Nephron progenitor cell (in vitro differentiated cells): Measurements from ENCODE around the gene GMPPA.

Source experiments
- DNase-seq: peaks from one replicate; pipeline ENCODE4 v3.0.0; 2021
- H3K27ac Mint-ChIP-seq: 2 replicates; pipeline ENCODE4 v1.8.0; 2021; ENCODE audit warnings: mild to moderate bottlenecking, moderate library complexity, mixed read lengths
- H3K27me3 Mint-ChIP-seq: 2 replicates; pipeline ENCODE4 v1.8.0; 2021; ENCODE audit warnings: mild to moderate bottlenecking, low read depth, mixed read lengths; ENCODE audit not compliant: poor library complexity
- H3K36me3 Mint-ChIP-seq: 2 replicates; pipeline ENCODE4 v1.8.0; 2021; ENCODE audit warnings: low read depth, mixed read lengths
- H3K4me1 Mint-ChIP-seq: 2 replicates; pipeline ENCODE4 v1.8.0; 2021; ENCODE audit warnings: mixed read lengths
- H3K4me3 Mint-ChIP-seq: 2 replicates; pipeline ENCODE4 v1.8.0; 2021; ENCODE audit warnings: mild to moderate bottlenecking, moderate library complexity, mixed read lengths
- H3K9me3 Mint-ChIP-seq: 2 replicates; pipeline ENCODE4 v1.8.0; 2021; ENCODE audit warnings: mild to moderate bottlenecking, moderate library complexity, mixed read lengths
- CTCF ChIP-seq: fragments of 200-600 bp; sonication (generic); IDR thresholded peaks from 2 replicates; pipeline ENCODE4 v1.5.0; 2021; ENCODE audit warnings: antibody characterized with exemption

The GMPPA gene

GRCh38 chr2:219498280-219499057, at the start of gene GMPPA:
Gene GMPPA (plus strand): TSS chr2:219498891. CDS start chr2:219499976, 1,085 bp downstream.
- H3K4me3 Mint-ChIP-seq, result peak within 1 kb of the TSS; percentile 88
- peaks cover 73% of the 10 kb centered on the region for H3K4me1 Mint-ChIP-seq
- H3K36me3 Mint-ChIP-seq, result no peaks in the 10 kb centered on the region
- TF ChIP-seq CTCF, result no peak
- no peaks in the 10 kb centered on the region for H3K9me3 Mint-ChIP-seq
- H3K27ac Mint-ChIP-seq, result peak within 1 kb of the TSS; percentile 40
- DNase-seq, result peak; percentile 95
- peaks cover 62% of the 10 kb centered on the region for H3K27me3 Mint-ChIP-seq

- Mint-ChIP-seq H3K36me3 (peaks cover 6% of the 10 kb centered on the region), H3K27me3 (peaks cover 44% of the 10 kb centered on the region), H3K4me1 (peaks cover 62% of the 10 kb centered on the region), H3K9me3 (no peaks in the 10 kb centered on the region), H3K27ac (no peak overlapping the region), H3K4me3 (no peak overlapping the region)
- DNase-seq, result no peak
- TF ChIP-seq CTCF, result no peak
Observed at GRCh38 chr2:219449609-219450008, 49.1 kb upstream of the GMPPA start.

- H3K4me1 Mint-ChIP-seq, result peaks cover 44% of the 10 kb centered on the region
- H3K27ac Mint-ChIP-seq, result no peak overlapping the region
- DNase-seq, result no peak
- no peaks in the 10 kb centered on the region for H3K9me3 Mint-ChIP-seq
- no peak for TF ChIP-seq CTCF
- H3K27me3 Mint-ChIP-seq, result peaks cover 41% of the 10 kb centered on the region
- H3K4me3 Mint-ChIP-seq, result no peak overlapping the region
- H3K36me3 Mint-ChIP-seq, result peaks cover 6% of the 10 kb centered on the region
Observed at GRCh38 chr2:219451661-219452360, 46.9 kb upstream of the GMPPA start.

- peak overlapping the region; percentile 39 for H3K27ac Mint-ChIP-seq
- peaks cover 6% of the 10 kb centered on the region for H3K36me3 Mint-ChIP-seq
- peaks cover 37% of the 10 kb centered on the region for H3K27me3 Mint-ChIP-seq
- H3K4me1 Mint-ChIP-seq, result peaks cover 46% of the 10 kb centered on the region
- H3K9me3 Mint-ChIP-seq, result no peaks in the 10 kb centered on the region
- no peak for TF ChIP-seq CTCF
- H3K4me3 Mint-ChIP-seq, result peak overlapping the region; percentile 6
- no peak for DNase-seq
Observed at GRCh38 chr2:219452361-219453317, 46.1 kb upstream of the GMPPA start.

- Mint-ChIP-seq H3K4me3 (no peak overlapping the region), H3K36me3 (peaks cover 6% of the 10 kb centered on the region), H3K27me3 (peaks cover 31% of the 10 kb centered on the region), H3K27ac (peak overlapping the region; percentile 64), H3K9me3 (no peaks in the 10 kb centered on the region), H3K4me1 (peaks cover 57% of the 10 kb centered on the region)
- no peak for DNase-seq
- no peak for TF ChIP-seq CTCF
Observed at GRCh38 chr2:219453671-219454590, 44.8 kb upstream of the GMPPA start.
